Heart left ventricle (tissue), 16 donors: Measurements from ENCODE around the gene WWOX. TPM values are rescaled to one million over a fixed set of nuclear protein-coding genes. Genes with fewer than 3 reads are reported as not detected.

ENCODE experiments used
- ATAC-seq, 4 donors: fragments of 200-7000 bp; cut with Tn5 transposase; one replicate each; pipeline ENCODE4 v1.9.1; 2020 to 2022; ENCODE audit warnings: moderate library complexity in 4 of 4, mild to moderate bottlenecking in 3 of 4, moderate number of reproducible peaks in 1 of 4
- DNase-seq, 5 donors: peaks; one replicate each; pipeline ENCODE4 v3.0.0-alpha.2; 2020
- H3K27ac ChIP-seq, 12 donors: fragments of 200-600 bp; sonication (generic) in 4 of 12; one replicate each; pipeline versions ENCODE4 v1.5.0 to v1.8.0; 2016 to 2022; ENCODE audit warnings: mild to moderate bottlenecking in 2 of 12
- H3K27me3 ChIP-seq, 9 donors: fragments of 200-600 bp; sonication (generic) in 2 of 9; one replicate each; pipeline versions ENCODE4 v1.5.1 to v1.8.0; 2016 to 2022; ENCODE audit warnings: mild to moderate bottlenecking in 3 of 9
- H3K36me3 ChIP-seq, 9 donors: fragments of 200-600 bp; sonication (generic) in 2 of 9; one replicate each; pipeline versions ENCODE4 v1.5.0 to v1.8.0; 2018 to 2022; ENCODE audit warnings: mild to moderate bottlenecking in 2 of 9
- H3K4me1 ChIP-seq, 12 donors: fragments of 200-600 bp; sonication (generic) in 4 of 12; one replicate each; pipeline versions ENCODE4 v1.5.0 to v1.8.0; 2016 to 2022; ENCODE audit warnings: mild to moderate bottlenecking in 3 of 12
- H3K4me3 ChIP-seq, 12 donors: fragments of 200-600 bp; sonication (generic) in 4 of 12; one replicate each; pipeline versions ENCODE4 v1.5.0 to v1.8.0; 2017 to 2022; ENCODE audit warnings: mild to moderate bottlenecking in 9 of 12, moderate library complexity in 4 of 12
- H3K9me3 ChIP-seq, 12 donors: fragments of 200-600 bp; sonication (generic) in 4 of 12; one replicate each; pipeline versions ENCODE4 v1.5.0 to v1.8.0; 2016 to 2022; ENCODE audit warnings: mild to moderate bottlenecking in 1 of 12
- CTCF ChIP-seq, 12 donors: fragments of 200-600 bp; sonication (generic) in 4 of 12; IDR thresholded peaks; one replicate each; pipeline versions ENCODE4 v1.5.0 to v1.8.0; 2018 to 2022; ENCODE audit warnings: antibody characterized with exemption in 12 of 12, mild to moderate bottlenecking in 5 of 12
- POLR2A ChIP-seq, 2 donors: fragments of 450-650 bp; IDR thresholded peaks; one replicate each; pipeline ENCODE4 v1.6.1; 2017; ENCODE audit warnings: antibody characterized with exemption in 2 of 2, mild to moderate bottlenecking in 2 of 2, moderate library complexity in 2 of 2
- WGBS, 4 donors: extraction: QIAGEN DNeasy Blood & Tissue Kit in 2 of 4; methylation state at CpG; one replicate each; pipeline versions ENCODE4 v1.1.5 to v1.1.7; 2013 to 2018; 5-methylcytosine and 5-hydroxymethylcytosine counted together
- intact Hi-C, 10 donors: fragments of 100-400 bp; cut with DNase I; formaldehyde crosslinking; loops; one replicate each; pipeline versions ENCODE4 v1.11.1 to v1.14.2; 2022
- polyA plus RNA-seq, 2 donors: library from polyadenylated mRNA; stranded (reverse); fragments of 200-250 nt; gene quantifications; one replicate each; pipeline ENCODE4 v1.2.3, GENCODE V29; 2013
- total RNA-seq, 9 donors: library from RNA; depleted of rRNA in 2 of 9; stranded (reverse); fragments of >200 nt in 2 of 9; fragmentation: NEBNext Ultra II Directional in 3 of 9; extraction: Animal tissue kit (Norgen Biotek cat#: 25700) in 3 of 9; gene quantifications; one replicate each; pipeline versions ENCODE4 v1.1.0 to v1.2.4, GENCODE V29; 2016 to 2023
- donor health status: ischemic (EF 13 %, LVEDD 7.1; RV severe dilation, severe dysfunction).
- donor health status: healthy with polysubstance abuse.
- donor health status: DM: no; HTN: yes; CAD: no.
- donor health status: DM: no; HTN: no; CAD: no.
- donor health status: ischemic (EF 25% LVEDD 6.9; RV normal size, moderate dysfunction).
- donor health status: ischemic (EF 25% LVEDD 5.7; RV mildly dilated, moderate dysfunction).
- donor health status: healthy.
- donor health status: DM: yes; HTN: yes; CAD: no.
- donor health status: ischemic (EF 35%, LVEDD 5.7; RV mildly dilated, moderate dysfunction).
- donor health status: nonischemic (EF 11% LVEDD 7.7; RV severe dilation, severe dysfunction).
- donor health status: DM: yes; HTN: yes; CAD: no.
- donor health status: PGD.
- donor health status: ischemic (EF 29% LVEDD 5.4; RV normal size, mild dysfunction).
- donor health status: nonischemic (EF 23%, LVEDD 6.1; RV moderate dilation, normal function).

The WWOX gene
- total and polyA plus RNA-seq, 11 donors = 4.3 to 18.3 (median 9.1) TPM

- H3K27me3 ChIP-seq = no peaks in the 10 kb centered on the region
- no peak for ATAC-seq
- DNase-seq = no peak
- no peak overlapping the region for H3K4me3 ChIP-seq
- 93 to 99% (median 96%) methylated on average over 2 of the region's 2 CpGs for WGBS, 4 donors
- TF ChIP-seq POLR2A (IDR thresholded peaks at IDR 0.05) = no peak
- no peak for TF ChIP-seq CTCF (IDR thresholded peaks at IDR 0.05)
- no peaks in the 10 kb centered on the region for H3K9me3 ChIP-seq
- intact Hi-C loops = no loop called here
- peaks cover 0 to 7% (median 0%) of the 10 kb centered on the region in 12 donors for H3K4me1 ChIP-seq
- H3K36me3 ChIP-seq = no peaks in the 10 kb centered on the region
- H3K27ac ChIP-seq = no peak overlapping the region
These were observed 942.7 kb downstream of the WWOX start for GRCh38 chr16:79042141-79042540.

- ATAC-seq = no peak
- WGBS, 4 donors = 54 to 77% (median 61%) methylated on average over 3 of the region's 3 CpGs
These were observed 943.4 kb downstream of the WWOX start for GRCh38 chr16:79042886-79043285.

GRCh38 chr16:79045191-79045590 lies 945.7 kb downstream of the WWOX start:
- no peaks in the 10 kb centered on the region for H3K27me3 ChIP-seq
- intact Hi-C loops = no loop called here
- 69 to 86% (median 77%) methylated on average over 2 of the region's 2 CpGs for WGBS, 4 donors

More at GRCh38 chr16:79042886-79043285, 943.4 kb downstream of the WWOX start:
- Histone ChIP-seq H3K4me3 (no peak overlapping the region), H3K36me3 (no peaks in the 10 kb centered on the region), H3K27me3 (no peaks in the 10 kb centered on the region), H3K4me1 (peaks cover 0 to 3% (median 0%) of the 10 kb centered on the region in 12 donors), H3K27ac (no peak overlapping the region), H3K9me3 (no peaks in the 10 kb centered on the region)
- no peak for DNase-seq
- TF ChIP-seq POLR2A (IDR thresholded peaks at IDR 0.05) (no peak), CTCF (IDR thresholded peaks at IDR 0.05) (no peak)
- intact Hi-C loops = no loop called here

GRCh38 chr16:79047337-79047736 lies 947.9 kb downstream of the WWOX start:
- Histone ChIP-seq H3K9me3 (peaks cover 0 to 3% (median 0%) of the 10 kb centered on the region in 12 donors), H3K36me3 (no peaks in the 10 kb centered on the region), H3K27ac (no peak overlapping the region), H3K4me1 (no peaks in the 10 kb centered on the region), H3K27me3 (no peaks in the 10 kb centered on the region), H3K4me3 (no peak overlapping the region)
- DNase-seq (no peak), ATAC-seq (no peak)
- intact Hi-C loops = no loop called here
- TF ChIP-seq CTCF (IDR thresholded peaks at IDR 0.05) (peak; percentile 18 to 49 (median 32)), POLR2A (IDR thresholded peaks at IDR 0.05) (no peak)
- WGBS, 4 donors = 67 to 70% (median 68%) methylated on average over 3 of the region's 3 CpGs

More at GRCh38 chr16:79045191-79045590, 945.7 kb downstream of the WWOX start:
- DNase-seq (no peak), ATAC-seq (no peak)
- H3K36me3 ChIP-seq = no peaks in the 10 kb centered on the region
- TF ChIP-seq POLR2A (IDR thresholded peaks at IDR 0.05) (no peak), CTCF (IDR thresholded peaks at IDR 0.05) (no peak)
- no peak overlapping the region for H3K27ac ChIP-seq
- no peaks in the 10 kb centered on the region for H3K4me1 ChIP-seq
- H3K4me3 ChIP-seq = no peak overlapping the region
- no peaks in the 10 kb centered on the region for H3K9me3 ChIP-seq
